Fibroblast of lung (primary cell): Measurements from ENCODE around the gene ABCC6. TPM values are rescaled to one million over a fixed set of nuclear protein-coding genes. Genes with fewer than 3 reads are reported as not detected.

Experiments
- DNase-seq, 2 donors: peaks; one replicate each; pipeline versions ENCODE4 v3.0.0 to v3.0.0-alpha.2; 2010; ENCODE audit warnings: low read depth in 2 of 2
- H2AFZ ChIP-seq: 2 replicates; pipeline ENCODE4 v1.5.1; 2012; ENCODE audit warnings: low read length, control low read depth, inconsistent platforms
- H3K27ac ChIP-seq: 2 replicates; pipeline ENCODE4 v1.5.1; 2011; ENCODE audit warnings: low read length, control low read depth; ENCODE audit not compliant: insufficient read depth
- H3K27me3 ChIP-seq: 2 replicates; pipeline ENCODE4 v1.5.1; 2011; ENCODE audit warnings: mild to moderate bottlenecking, low read length; ENCODE audit not compliant: control insufficient read depth, insufficient read depth
- H3K36me3 ChIP-seq: 2 replicates; pipeline ENCODE4 v1.5.1; 2011; ENCODE audit warnings: low read length; ENCODE audit not compliant: control insufficient read depth, insufficient read depth
- H3K4me1 ChIP-seq: 2 replicates; pipeline ENCODE4 v1.5.1; 2011; ENCODE audit warnings: low read length; ENCODE audit not compliant: control insufficient read depth, insufficient read depth; ENCODE audit errors: extremely low read depth
- H3K4me2 ChIP-seq: 2 replicates; pipeline ENCODE4 v1.5.1; 2011; ENCODE audit warnings: low read length, control low read depth; ENCODE audit not compliant: insufficient read depth; ENCODE audit errors: extremely low read depth
- H3K4me3 ChIP-seq, 4 experiments: fragments of 200-600 bp in 1 of 4; sonication (generic) in 1 of 4; replicated peaks in 1 of 4; 2 replicates each; pipeline ENCODE4 v1.5.1; 2011 to 2016; ENCODE audit warnings: low read length in 4 of 4, low read depth in 3 of 4, mild to moderate bottlenecking in 3 of 4, control low read depth in 2 of 4, inconsistent platforms in 1 of 4, mixed read lengths in 1 of 4; ENCODE audit not compliant: insufficient read depth in 1 of 4; ENCODE audit errors: control extremely low read depth in 1 of 4
- H3K79me2 ChIP-seq: 2 replicates; pipeline ENCODE4 v1.5.1; 2012; ENCODE audit warnings: mild to moderate bottlenecking, low read length, inconsistent platforms; ENCODE audit not compliant: control insufficient read depth, insufficient read depth
- H3K9ac ChIP-seq: 2 replicates; pipeline ENCODE4 v1.5.1; 2011; ENCODE audit warnings: mild to moderate bottlenecking, low read length, control low read depth; ENCODE audit not compliant: insufficient read depth
- H3K9me3 ChIP-seq: 2 replicates; pipeline ENCODE4 v1.5.1; 2012; ENCODE audit warnings: low read depth, low read length; ENCODE audit not compliant: control insufficient read depth, insufficient read depth
- H4K20me1 ChIP-seq: 2 replicates; pipeline ENCODE4 v1.5.1; 2011; ENCODE audit warnings: low read length; ENCODE audit not compliant: control insufficient read depth, insufficient read depth; ENCODE audit errors: extremely low read depth
- EZH2 ChIP-seq: IDR thresholded peaks from 2 replicates; pipeline ENCODE4 v1.5.1; 2012; ENCODE audit warnings: low read length, control low read depth, mild to moderate bottlenecking; ENCODE audit errors: missing control alignments
- polyA plus RNA-seq, 2 donors: library from polyadenylated mRNA; depleted of rRNA in 1 of 2; stranded (reverse) in 1 of 2; unstranded in 1 of 2; fragments of >200 nt; gene quantifications; 2 replicates each; pipeline ENCODE4 v1.2.1, GENCODE V29; 2011 to 2012; ENCODE audit warnings: missing spikeins in 1 of 2
- total RNA-seq: library from RNA; depleted of rRNA; stranded (reverse); fragments of >200 nt; gene quantifications from 2 replicates; pipeline ENCODE4 v1.2.1, GENCODE V29; 2014
- TF ChIP-seq, protein P1 (sequence below), 2 donors: IDR thresholded peaks in 1 of 2; conservative IDR thresholded peaks in 1 of 2; 1 replicate in 1 of 2; 2 replicates in 1 of 2; pipeline ENCODE4 v1.5.1; 2011 to 2012; ENCODE audit warnings: low read length in 2 of 2, control low read depth in 1 of 2, inconsistent platforms in 1 of 2, low read depth in 1 of 2, mild to moderate bottlenecking in 1 of 2

ABCC6 gene
- total and polyA plus RNA-seq, 2 donors (not counting 1 experiment from before 2014, with no cell fraction given), result 0.87 to 6.3 TPM

DNA sequence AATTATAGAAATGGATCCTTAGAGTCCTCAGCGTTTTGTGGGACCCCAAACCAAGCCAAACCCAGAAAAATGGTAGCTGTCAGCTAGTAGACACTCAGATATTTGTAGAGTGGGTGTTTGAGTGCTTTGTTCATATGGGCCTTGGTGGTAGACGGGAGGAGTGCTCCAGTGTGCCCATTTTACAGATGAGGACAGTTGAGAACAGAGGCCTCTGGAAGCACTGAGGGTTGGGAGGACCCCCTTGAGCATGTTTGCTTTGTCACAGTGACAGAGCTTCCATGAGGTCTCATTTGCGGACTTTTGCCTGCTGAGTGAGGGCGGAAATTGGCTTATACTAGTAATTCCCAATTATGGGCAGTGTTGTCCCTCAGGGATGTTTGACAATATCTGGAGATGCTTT, 111.7 kb downstream of the ABCC6 start:
- no peak overlapping the region for H3K4me2 ChIP-seq
- H3K27me3 ChIP-seq, result no peaks in the 10 kb centered on the region
- peaks cover 44% of the 10 kb centered on the region for H3K36me3 ChIP-seq
- no peak overlapping the region for H2AFZ ChIP-seq
- no peak for DNase-seq
- no peaks in the 10 kb centered on the region for H3K4me1 ChIP-seq
- H3K9me3 ChIP-seq, result no peaks in the 10 kb centered on the region
- H3K79me2 ChIP-seq, result no peaks in the 10 kb centered on the region
- peaks cover 3% of the 10 kb centered on the region for H4K20me1 ChIP-seq
- H3K9ac ChIP-seq, result no peak overlapping the region
- no peak overlapping the region for H3K27ac ChIP-seq
- TF ChIP-seq, protein P1, sequence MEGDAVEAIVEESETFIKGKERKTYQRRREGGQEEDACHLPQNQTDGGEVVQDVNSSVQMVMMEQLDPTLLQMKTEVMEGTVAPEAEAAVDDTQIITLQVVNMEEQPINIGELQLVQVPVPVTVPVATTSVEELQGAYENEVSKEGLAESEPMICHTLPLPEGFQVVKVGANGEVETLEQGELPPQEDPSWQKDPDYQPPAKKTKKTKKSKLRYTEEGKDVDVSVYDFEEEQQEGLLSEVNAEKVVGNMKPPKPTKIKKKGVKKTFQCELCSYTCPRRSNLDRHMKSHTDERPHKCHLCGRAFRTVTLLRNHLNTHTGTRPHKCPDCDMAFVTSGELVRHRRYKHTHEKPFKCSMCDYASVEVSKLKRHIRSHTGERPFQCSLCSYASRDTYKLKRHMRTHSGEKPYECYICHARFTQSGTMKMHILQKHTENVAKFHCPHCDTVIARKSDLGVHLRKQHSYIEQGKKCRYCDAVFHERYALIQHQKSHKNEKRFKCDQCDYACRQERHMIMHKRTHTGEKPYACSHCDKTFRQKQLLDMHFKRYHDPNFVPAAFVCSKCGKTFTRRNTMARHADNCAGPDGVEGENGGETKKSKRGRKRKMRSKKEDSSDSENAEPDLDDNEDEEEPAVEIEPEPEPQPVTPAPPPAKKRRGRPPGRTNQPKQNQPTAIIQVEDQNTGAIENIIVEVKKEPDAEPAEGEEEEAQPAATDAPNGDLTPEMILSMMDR (conservative IDR thresholded peaks at IDR 0.05 in 1 of 2, IDR thresholded peaks at IDR 0.05 in 1 of 2; ENCODE audit: low read depth in 1 of 2, low read length in 2 of 2), result no peak
- TF ChIP-seq EZH2, result no peak
- H3K4me3 ChIP-seq, result no peak overlapping the region

DNA sequence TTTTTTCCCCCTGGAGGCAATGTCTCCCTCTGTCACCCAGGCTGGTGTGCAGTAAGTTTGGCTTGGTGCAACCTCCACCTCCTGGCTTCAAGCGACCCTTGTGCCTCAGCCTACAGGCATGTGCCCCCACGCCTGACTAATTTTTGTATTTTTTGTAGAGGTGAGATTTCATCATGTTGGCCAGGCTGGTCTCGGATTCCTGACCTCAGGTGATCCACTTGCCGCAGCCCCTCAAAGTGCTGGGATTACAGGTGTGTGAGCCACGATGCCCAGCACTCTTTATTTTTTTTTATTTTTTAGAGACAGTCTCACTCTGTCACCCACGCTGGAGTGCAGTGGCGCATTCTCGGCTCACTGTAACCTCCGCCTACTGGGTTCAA, 113.2 kb downstream of the ABCC6 start:
- Histone ChIP-seq H3K27ac (no peak overlapping the region), H3K4me3 (no peak overlapping the region), H3K79me2 (no peaks in the 10 kb centered on the region), H3K36me3 (peaks cover 44% of the 10 kb centered on the region), H3K9ac (no peak overlapping the region), H3K4me2 (no peak overlapping the region), H4K20me1 (peaks cover 3% of the 10 kb centered on the region), H3K9me3 (no peaks in the 10 kb centered on the region), H2AFZ (no peak overlapping the region), H3K27me3 (no peaks in the 10 kb centered on the region), H3K4me1 (no peaks in the 10 kb centered on the region)
- TF ChIP-seq, protein P1 (conservative IDR thresholded peaks at IDR 0.05 in 1 of 2, IDR thresholded peaks at IDR 0.05 in 1 of 2; ENCODE audit: low read depth in 1 of 2, low read length in 2 of 2), result no peak
- TF ChIP-seq EZH2, result no peak
- DNase-seq, result no peak

DNA sequence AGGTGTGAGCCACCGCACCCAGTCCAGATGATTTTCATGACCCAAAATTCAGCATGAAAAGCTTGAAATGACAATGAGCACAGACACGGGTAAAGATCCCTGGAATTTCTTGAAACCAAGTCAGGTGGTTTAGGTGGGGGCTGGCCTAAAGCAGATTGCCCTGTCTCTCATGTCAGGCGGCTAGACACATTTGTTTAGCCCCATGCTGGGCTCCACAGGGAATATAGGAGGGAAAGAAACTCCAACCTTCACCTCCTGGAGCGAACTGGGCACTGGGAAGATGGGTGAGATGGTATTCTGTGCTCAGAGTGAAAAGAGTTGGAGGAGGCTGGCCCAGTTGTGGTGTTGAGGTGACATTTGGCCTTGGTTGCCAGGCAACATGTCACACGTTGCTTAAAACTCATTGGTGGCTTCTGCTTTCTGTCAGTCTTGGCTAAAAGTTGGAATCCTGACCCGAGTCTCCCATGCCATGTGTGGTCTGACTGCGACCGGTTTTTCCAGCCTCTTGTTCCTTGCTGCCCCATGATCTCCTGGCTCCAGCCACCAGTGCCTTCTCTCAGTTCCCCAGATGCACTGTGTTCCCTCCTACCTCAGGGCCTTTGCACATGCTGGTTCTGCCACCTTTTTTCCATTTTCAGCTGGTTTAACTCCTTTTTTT, 113.7 kb downstream of the ABCC6 start:
- TF ChIP-seq, protein P1 (conservative IDR thresholded peaks at IDR 0.05 in 1 of 2, IDR thresholded peaks at IDR 0.05 in 1 of 2; ENCODE audit: low read depth in 1 of 2, low read length in 2 of 2), result no peak
- TF ChIP-seq EZH2, result no peak
- Histone ChIP-seq H3K9me3 (no peaks in the 10 kb centered on the region), H3K36me3 (peaks cover 42% of the 10 kb centered on the region), H4K20me1 (peaks cover 3% of the 10 kb centered on the region), H3K4me2 (no peak overlapping the region), H3K4me3 (no peak overlapping the region), H3K27me3 (no peaks in the 10 kb centered on the region), H2AFZ (no peak overlapping the region), H3K27ac (no peak overlapping the region), H3K9ac (no peak overlapping the region), H3K4me1 (no peaks in the 10 kb centered on the region), H3K79me2 (no peaks in the 10 kb centered on the region)
- no peak for DNase-seq
